BJ (cell line): Measurements from ENCODE around the gene CCL2. TPM values are rescaled to one million over a fixed set of nuclear protein-coding genes. Genes with fewer than 3 reads are reported as not detected.

Experiments used
- CTCF ChIA-PET: fragments of 350-600 bp; formaldehyde crosslinking; extraction: SDS; loops from one replicate; lab custom pipeline; 2021; ENCODE audit warnings: antibody characterized with exemption, inconsistent platforms; lab: Yijun Ruan, JAX
- POLR2A ChIA-PET: fragments of 300-600 bp; sonication (Branson Sonifier 250); formaldehyde crosslinking; extraction: SDS; loops from one replicate; lab custom pipeline; 2021; ENCODE audit warnings: antibody characterized with exemption; lab: Charles Lee
- DNase-seq: peaks from one replicate; pipeline ENCODE4 v3.0.0-alpha.2; 2011; ENCODE audit warnings: low read depth
- H3K27me3 ChIP-seq: 2 replicates; pipeline ENCODE4 v1.6.0; 2011; ENCODE audit warnings: low read length; ENCODE audit not compliant: control insufficient read depth, insufficient read depth
- H3K36me3 ChIP-seq: 2 replicates; pipeline ENCODE4 v1.5.1; 2011; ENCODE audit warnings: low read length; ENCODE audit not compliant: control insufficient read depth, insufficient read depth
- H3K4me3 ChIP-seq: 2 replicates; pipeline ENCODE4 v1.5.1; 2011; ENCODE audit warnings: low read depth, mild to moderate bottlenecking, control low read depth, low read length
- polyA plus RNA-seq: library from polyadenylated mRNA; depleted of rRNA; stranded (reverse); fragments of >200 nt; gene quantifications from 2 replicates; pipeline ENCODE4 v1.2.3, GENCODE V29; 2011
- TF ChIP-seq, protein P1 (sequence below): IDR thresholded peaks from 2 replicates; pipeline ENCODE4 v1.5.1; 2011; ENCODE audit warnings: low read depth, mild to moderate bottlenecking, control low read depth, inconsistent platforms, low read length, moderate library complexity; ENCODE audit not compliant: insufficient read depth

The CCL2 gene
- polyA plus RNA-seq, 1 experiment: 303 TPM

DNA sequence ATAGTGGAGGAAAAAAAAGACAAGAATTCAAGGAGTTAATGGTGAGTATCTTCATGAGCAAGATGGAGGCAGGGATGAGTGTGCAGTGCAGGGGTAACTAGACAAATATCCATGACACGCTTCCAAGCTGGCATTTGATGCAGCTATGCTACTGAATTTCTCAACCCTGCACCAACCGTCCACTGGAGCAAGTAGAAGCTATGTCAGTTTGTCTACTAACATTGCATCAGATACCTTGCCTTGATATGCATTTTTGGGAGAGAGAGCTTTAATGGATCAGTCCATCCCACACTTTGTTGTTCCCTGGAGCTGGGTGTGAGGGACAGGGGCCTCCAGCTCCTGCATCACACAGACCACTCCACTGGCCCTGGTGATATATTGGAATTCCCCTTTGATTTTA lies 46.9 kb downstream of the CCL2 start:
- H3K27me3 ChIP-seq: no peaks in the 10 kb centered on the region
- ChIA-PET POLR2A (interaction anchor here (0.7 kb wide), 1 partner anchor 985 kb away, joined by 3 read pairs; no protein-coding TSS in a partner anchor), CTCF (interaction anchor here (0.8 to 13.6 kb wide), 3 partner anchors 53 to 100 kb away, joined by 4 to 176 read pairs (median 39); partner anchors contain the start of gene CCL1)
- no peaks in the 10 kb centered on the region for H3K36me3 ChIP-seq
- TF ChIP-seq, protein P1, sequence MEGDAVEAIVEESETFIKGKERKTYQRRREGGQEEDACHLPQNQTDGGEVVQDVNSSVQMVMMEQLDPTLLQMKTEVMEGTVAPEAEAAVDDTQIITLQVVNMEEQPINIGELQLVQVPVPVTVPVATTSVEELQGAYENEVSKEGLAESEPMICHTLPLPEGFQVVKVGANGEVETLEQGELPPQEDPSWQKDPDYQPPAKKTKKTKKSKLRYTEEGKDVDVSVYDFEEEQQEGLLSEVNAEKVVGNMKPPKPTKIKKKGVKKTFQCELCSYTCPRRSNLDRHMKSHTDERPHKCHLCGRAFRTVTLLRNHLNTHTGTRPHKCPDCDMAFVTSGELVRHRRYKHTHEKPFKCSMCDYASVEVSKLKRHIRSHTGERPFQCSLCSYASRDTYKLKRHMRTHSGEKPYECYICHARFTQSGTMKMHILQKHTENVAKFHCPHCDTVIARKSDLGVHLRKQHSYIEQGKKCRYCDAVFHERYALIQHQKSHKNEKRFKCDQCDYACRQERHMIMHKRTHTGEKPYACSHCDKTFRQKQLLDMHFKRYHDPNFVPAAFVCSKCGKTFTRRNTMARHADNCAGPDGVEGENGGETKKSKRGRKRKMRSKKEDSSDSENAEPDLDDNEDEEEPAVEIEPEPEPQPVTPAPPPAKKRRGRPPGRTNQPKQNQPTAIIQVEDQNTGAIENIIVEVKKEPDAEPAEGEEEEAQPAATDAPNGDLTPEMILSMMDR: no peak
- DNase-seq: no peak
- H3K4me3 ChIP-seq: no peak overlapping the region

GRCh38 chr17:34302636-34303035 lies 47.6 kb downstream of the CCL2 start:
- ChIA-PET POLR2A (interaction anchor here (0.7 kb wide), 1 partner anchor 985 kb away, joined by 3 read pairs; no protein-coding TSS in a partner anchor), CTCF (interaction anchor here (4.2 to 13.6 kb wide), 3 partner anchors 58 to 100 kb away, joined by 39 to 176 read pairs (median 148); partner anchors contain the start of gene CCL1)
- no peaks in the 10 kb centered on the region for H3K27me3 ChIP-seq
- no peak overlapping the region for H3K4me3 ChIP-seq
- TF ChIP-seq, protein P1: no peak
- H3K36me3 ChIP-seq: no peaks in the 10 kb centered on the region
- no peak for DNase-seq

GRCh38 chr17:34303606-34304005 lies 48.5 kb downstream of the CCL2 start:
- ChIA-PET CTCF (interaction anchor here (12.1 to 13.6 kb wide), 2 partner anchors 58 to 101 kb away, joined by 148 to 176 read pairs; partner anchors contain the start of gene CCL1), POLR2A (no interaction called here)
- Histone ChIP-seq H3K27me3 (no peaks in the 10 kb centered on the region), H3K4me3 (no peak overlapping the region), H3K36me3 (no peaks in the 10 kb centered on the region)
- TF ChIP-seq, protein P1: no peak
- DNase-seq: no peak

DNA sequence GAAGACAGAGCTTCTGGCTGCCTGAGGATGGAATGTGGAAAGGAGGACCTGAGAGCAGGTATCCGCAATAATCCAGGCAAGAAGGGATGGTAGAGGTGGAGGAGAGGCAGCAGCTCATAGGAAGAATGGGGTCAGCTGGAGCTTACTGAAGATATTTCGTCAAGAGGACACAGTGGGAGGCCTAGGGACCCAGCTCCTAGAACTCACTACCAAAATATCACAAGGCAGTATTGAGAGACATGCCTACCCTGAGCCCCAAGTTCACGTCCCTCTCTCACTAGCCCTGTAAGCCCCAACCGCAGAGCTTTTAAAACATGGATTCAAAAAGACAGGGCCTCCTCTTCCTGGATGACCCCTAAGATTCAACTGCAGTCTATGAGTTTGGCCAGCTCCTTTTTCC lies 50.0 kb downstream of the CCL2 start:
- DNase-seq: no peak
- H3K36me3 ChIP-seq: no peaks in the 10 kb centered on the region
- ChIA-PET POLR2A (no interaction called here), CTCF (interaction anchor here (1.0 to 13.6 kb wide), 7 partner anchors 33 to 134 kb away, joined by 3 to 176 read pairs (median 4); partner anchors contain the start of genes CCL1 and CCL13)
- H3K27me3 ChIP-seq: no peaks in the 10 kb centered on the region
- no peak overlapping the region for H3K4me3 ChIP-seq
- TF ChIP-seq, protein P1: no peak

GRCh38 chr17:34305606-34306005 lies 50.5 kb downstream of the CCL2 start:
- TF ChIP-seq, protein P1: no peak
- Histone ChIP-seq H3K36me3 (no peaks in the 10 kb centered on the region), H3K4me3 (no peak overlapping the region), H3K27me3 (no peaks in the 10 kb centered on the region)
- POLR2A ChIA-PET: no interaction called here
- CTCF ChIA-PET: interaction anchor here (0.9 to 13.6 kb wide), 11 partner anchors 15 to 142 kb away, joined by 3 to 176 read pairs (median 4); partner anchors contain the start of genes CCL1 and CCL13
- no peak for DNase-seq
